Muscle layer of colon (tissue), 2 donors: Measurements from ENCODE around the gene TRIP4.

ENCODE experiments used
- H3K27ac ChIP-seq: one replicate; pipeline ENCODE4 v1.7.0; 2013; ENCODE audit warnings: low read depth, mild to moderate bottlenecking, low read length, moderate library complexity
- H3K27me3 ChIP-seq, 2 donors: one replicate each; pipeline ENCODE4 v1.7.0; 2013; ENCODE audit warnings: low read length in 2 of 2, mild to moderate bottlenecking in 2 of 2; ENCODE audit not compliant: insufficient read depth in 2 of 2, control insufficient read depth in 1 of 2
- H3K36me3 ChIP-seq: one replicate; pipeline ENCODE4 v1.7.0; 2013; ENCODE audit warnings: mild to moderate bottlenecking, low read length; ENCODE audit not compliant: insufficient read depth
- H3K4me1 ChIP-seq: one replicate; pipeline ENCODE4 v1.7.0; 2013; ENCODE audit warnings: mild to moderate bottlenecking, low read length; ENCODE audit not compliant: insufficient read depth
- H3K4me3 ChIP-seq, 2 donors: one replicate each; pipeline ENCODE4 v1.7.0; 2013; ENCODE audit warnings: low read length in 2 of 2, low read depth in 1 of 2, mild to moderate bottlenecking in 1 of 2, moderate library complexity in 1 of 2
- H3K9ac ChIP-seq: one replicate; pipeline ENCODE4 v1.7.0; 2013; ENCODE audit warnings: low read length
- H3K9me3 ChIP-seq: one replicate; pipeline ENCODE4 v1.7.0; 2013; ENCODE audit warnings: mild to moderate bottlenecking, low read length
- donor health status: abdominal sarcoma.
- donor health status: Adenocarcinoma of cecum.

TRIP4 gene

DNA sequence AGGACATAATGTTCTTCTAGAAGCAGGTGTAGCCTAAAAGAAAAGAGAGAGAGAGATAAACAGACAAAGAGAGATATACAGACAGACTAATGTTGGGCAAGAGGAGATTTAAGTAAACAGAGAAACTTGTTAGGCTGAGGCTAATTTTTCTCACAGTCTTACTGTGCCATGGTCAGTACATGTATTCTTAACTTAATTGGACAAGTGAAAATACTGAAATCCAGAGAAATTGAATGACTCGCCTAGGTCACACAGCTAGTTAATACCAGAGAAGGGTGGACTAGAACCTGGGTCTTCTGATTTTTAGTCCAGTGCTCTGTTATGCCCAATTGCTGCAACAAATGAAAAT, 66.0 kb downstream of the TRIP4 start:
- Histone ChIP-seq H3K9ac (no peak overlapping the region), H3K27me3 (no peaks in the 10 kb centered on the region), H3K27ac (peak overlapping the region; percentile 32), H3K4me1 (peaks cover 35% of the 10 kb centered on the region), H3K9me3 (no peaks in the 10 kb centered on the region), H3K36me3 (peaks cover 3% of the 10 kb centered on the region), H3K4me3 (no peak overlapping the region)

GRCh38 chr15:64454282-64454681, 66.6 kb downstream of the TRIP4 start:
- H3K4me1 ChIP-seq: peaks cover 35% of the 10 kb centered on the region
- H3K9ac ChIP-seq: no peak overlapping the region
- H3K9me3 ChIP-seq: no peaks in the 10 kb centered on the region
- H3K27me3 ChIP-seq: no peaks in the 10 kb centered on the region
- H3K4me3 ChIP-seq: no peak overlapping the region
- no peak overlapping the region for H3K27ac ChIP-seq
- H3K36me3 ChIP-seq: peaks cover 3% of the 10 kb centered on the region

DNA sequence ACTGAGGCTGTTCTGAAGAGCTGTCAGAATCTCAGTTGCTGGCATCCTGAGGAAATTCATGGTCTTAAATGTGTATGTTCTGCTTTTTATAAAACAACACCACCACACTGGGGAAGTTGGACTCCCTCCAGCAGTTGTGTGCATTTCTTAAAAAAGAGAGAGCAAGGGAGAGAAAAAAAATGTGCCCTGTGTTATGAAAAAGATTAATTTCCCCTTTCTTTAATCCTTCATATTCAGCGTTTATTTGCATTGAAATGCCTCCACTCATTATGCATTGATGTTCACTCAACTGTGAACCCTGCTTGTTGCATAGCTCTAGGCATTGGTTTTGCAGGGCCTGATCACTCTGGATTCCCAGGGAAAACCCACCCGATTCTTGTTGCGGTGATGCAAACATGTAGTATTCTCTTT, 68.3 kb downstream of the TRIP4 start:
- H3K4me1 ChIP-seq: peaks cover 35% of the 10 kb centered on the region
- no peaks in the 10 kb centered on the region for H3K36me3 ChIP-seq
- H3K27me3 ChIP-seq: no peaks in the 10 kb centered on the region
- H3K9me3 ChIP-seq: no peaks in the 10 kb centered on the region
- H3K27ac ChIP-seq: peak overlapping the region; percentile 60
- no peak overlapping the region for H3K9ac ChIP-seq
- H3K4me3 ChIP-seq: no peak overlapping the region

DNA sequence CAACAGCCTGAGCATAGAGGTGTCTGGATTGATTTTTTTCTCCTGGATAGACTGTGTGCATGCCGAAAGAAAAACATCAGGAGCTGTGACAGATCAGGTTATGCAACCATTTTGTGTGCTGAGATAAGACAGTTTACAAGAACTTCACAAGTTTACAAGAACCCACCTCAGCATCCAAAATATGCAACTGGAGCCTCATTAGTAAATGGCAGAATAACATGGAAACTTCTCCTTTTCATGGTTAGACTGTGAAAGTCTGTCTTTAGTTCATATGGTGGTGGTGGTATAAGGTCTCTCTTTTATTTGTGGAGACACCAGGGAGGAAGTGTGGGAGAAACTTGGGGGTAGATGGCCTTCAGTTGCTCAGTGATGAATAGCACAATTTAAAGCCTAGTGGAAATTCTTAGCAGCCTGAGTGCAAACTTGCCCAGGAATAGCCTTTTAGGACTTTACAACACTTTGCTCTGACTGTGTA, 69.0 kb downstream of the TRIP4 start:
- H3K27me3 ChIP-seq: no peaks in the 10 kb centered on the region
- no peaks in the 10 kb centered on the region for H3K36me3 ChIP-seq
- H3K9ac ChIP-seq: no peak overlapping the region
- H3K4me1 ChIP-seq: peaks cover 37% of the 10 kb centered on the region
- no peak overlapping the region for H3K4me3 ChIP-seq
- H3K9me3 ChIP-seq: no peaks in the 10 kb centered on the region
- H3K27ac ChIP-seq: peak overlapping the region; percentile 36

- no peaks in the 10 kb centered on the region for H3K36me3 ChIP-seq
- no peak overlapping the region for H3K9ac ChIP-seq
- H3K4me1 ChIP-seq: peaks cover 48% of the 10 kb centered on the region
- no peak overlapping the region for H3K4me3 ChIP-seq
- H3K9me3 ChIP-seq: no peaks in the 10 kb centered on the region
- no peaks in the 10 kb centered on the region for H3K27me3 ChIP-seq
- H3K27ac ChIP-seq: peak overlapping the region; percentile 73
These were observed 71.6 kb downstream of the TRIP4 start for GRCh38 chr15:64459066-64459781.

GRCh38 chr15:64460206-64460723, 72.6 kb downstream of the TRIP4 start, which contains the start of gene ZNF609:
ZNF609 (plus strand) TSS chr15:64460578; CDS start chr15:64499420, 38,842 bp downstream.
- Histone ChIP-seq H3K9me3 (no peaks in the 10 kb centered on the region), H3K27me3 (no peaks in the 10 kb centered on the region), H3K36me3 (no peaks in the 10 kb centered on the region), H3K9ac (peak within 1 kb of the TSS; percentile 26), H3K4me1 (peaks cover 54% of the 10 kb centered on the region), H3K27ac (peak within 1 kb of the TSS; percentile 82), H3K4me3 (peak within 1 kb of the TSS; percentile 44 to 86)

GRCh38 chr15:64460724-64461720, 73.4 kb downstream of the TRIP4 start:
- Histone ChIP-seq H3K27ac (peak overlapping the region; percentile 82), H3K9me3 (no peaks in the 10 kb centered on the region), H3K36me3 (no peaks in the 10 kb centered on the region), H3K4me1 (peaks cover 47% of the 10 kb centered on the region), H3K9ac (peak overlapping the region; percentile 26), H3K4me3 (peak overlapping the region; percentile 44 to 86), H3K27me3 (no peaks in the 10 kb centered on the region)

- peaks cover 47% of the 10 kb centered on the region for H3K4me1 ChIP-seq
- H3K27ac ChIP-seq: peak overlapping the region; percentile 82
- H3K36me3 ChIP-seq: no peaks in the 10 kb centered on the region
- H3K9me3 ChIP-seq: no peaks in the 10 kb centered on the region
- H3K9ac ChIP-seq: peak overlapping the region; percentile 26
- no peaks in the 10 kb centered on the region for H3K27me3 ChIP-seq
- peak overlapping the region; percentile 44 to 86 for H3K4me3 ChIP-seq
These were observed 74.1 kb downstream of the TRIP4 start for GRCh38 chr15:64461721-64462162.

DNA sequence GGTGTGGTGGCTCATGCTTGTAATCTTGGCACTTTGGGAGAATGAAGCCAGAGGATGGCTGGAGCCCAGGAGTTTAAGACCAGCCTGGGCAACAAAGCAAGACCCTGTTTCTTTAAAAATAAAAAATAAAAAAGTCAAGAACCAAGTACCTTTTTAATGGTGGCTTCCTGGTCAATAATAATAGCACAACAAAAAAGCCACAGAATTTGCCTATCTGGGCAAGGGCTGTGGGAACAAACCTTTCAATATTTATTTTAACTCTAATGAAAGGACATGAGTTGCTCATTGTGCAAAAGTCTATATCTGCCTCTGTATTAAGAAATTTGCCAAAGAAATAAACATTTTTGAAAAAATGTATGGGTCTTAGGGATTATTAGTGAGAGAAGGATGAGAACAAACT, 74.9 kb downstream of the TRIP4 start:
- H3K27me3 ChIP-seq: no peaks in the 10 kb centered on the region
- H3K4me1 ChIP-seq: peaks cover 50% of the 10 kb centered on the region
- no peaks in the 10 kb centered on the region for H3K36me3 ChIP-seq
- no peak overlapping the region for H3K27ac ChIP-seq
- no peak overlapping the region for H3K9ac ChIP-seq
- no peaks in the 10 kb centered on the region for H3K9me3 ChIP-seq
- H3K4me3 ChIP-seq: no peak overlapping the region

DNA sequence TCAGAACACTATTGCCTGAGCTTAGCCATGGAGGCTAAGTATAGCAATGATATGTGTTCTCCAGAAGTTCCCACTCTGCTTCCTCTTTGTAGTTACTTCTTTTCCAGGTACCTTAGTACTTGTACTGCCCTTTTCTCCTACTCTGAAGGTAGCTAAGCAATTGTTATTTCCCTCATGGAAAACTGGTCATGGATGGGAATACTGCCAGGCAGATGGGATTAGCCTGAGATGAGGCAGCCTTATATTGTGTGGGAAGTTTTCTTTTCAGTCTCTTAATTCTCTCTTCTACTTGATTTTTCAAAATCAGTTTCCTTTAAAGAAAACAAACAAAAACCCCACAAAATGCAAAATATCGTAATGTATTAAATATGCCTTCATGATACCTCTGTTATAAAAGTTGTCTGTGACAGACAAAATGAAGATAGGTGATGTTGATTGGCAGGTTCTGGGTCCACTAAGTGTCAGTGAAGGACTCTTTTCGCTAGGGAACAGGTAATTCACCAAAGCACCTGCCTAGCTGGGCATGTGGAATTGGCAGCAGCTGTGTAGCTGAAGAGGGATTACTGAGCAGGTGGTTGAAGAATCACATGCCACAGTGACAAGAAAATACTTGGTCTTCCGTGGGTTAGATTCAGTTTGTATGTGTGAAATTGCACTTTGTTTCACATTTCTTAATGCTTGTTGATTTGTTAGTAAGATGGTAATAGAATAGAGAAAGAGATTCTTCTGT, 76.8 kb downstream of the TRIP4 start:
- no peaks in the 10 kb centered on the region for H3K27me3 ChIP-seq
- H3K9ac ChIP-seq: no peak overlapping the region
- no peak overlapping the region for H3K27ac ChIP-seq
- H3K9me3 ChIP-seq: no peaks in the 10 kb centered on the region
- H3K4me1 ChIP-seq: peaks cover 54% of the 10 kb centered on the region
- H3K36me3 ChIP-seq: no peaks in the 10 kb centered on the region
- H3K4me3 ChIP-seq: no peak overlapping the region
